ENCODE data around the gene PMVK.

- no peak for TF ChIP-seq POLR2A (IDR thresholded peaks at IDR 0.05)
- no peak for TF ChIP-seq CTCF (IDR thresholded peaks at IDR 0.05)
These were observed 1.5 kb upstream of the PMVK start for GRCh38 chr1:154937988-154938386.
